ENCODE results near the gene ADAMTS18.

GRCh38 chr16:77452243-77452642, 17.4 kb upstream of the ADAMTS18 start:
- no peak for TF ChIP-seq CTCF (IDR thresholded peaks at IDR 0.05)
- no peak for TF ChIP-seq POLR2A (IDR thresholded peaks at IDR 0.05)

Measured in esophagus squamous epithelium (tissue), 4 donors.